ENCODE measurements around the gene NKX2-4.

Gene NKX2-4

DNA sequence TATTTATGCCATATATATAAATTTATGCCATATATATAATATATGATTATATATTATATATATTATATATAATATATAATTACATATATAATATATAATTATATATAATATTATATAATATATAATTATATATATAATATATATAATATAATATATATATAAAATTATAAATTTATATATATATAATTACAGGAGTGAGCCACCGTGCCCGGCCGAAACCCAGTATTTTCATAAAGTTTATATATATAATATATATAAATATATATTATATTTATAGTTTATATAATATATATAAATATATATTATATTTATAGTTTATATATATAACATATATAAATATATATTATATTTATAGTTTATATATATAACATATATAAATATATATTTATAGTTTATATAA lies 31.6 kb downstream of the NKX2-4 start:
- H3K4me3 ChIP-seq (ENCODE audit: low read depth, low read length) = no peak overlapping the region
- TF ChIP-seq, protein P1, sequence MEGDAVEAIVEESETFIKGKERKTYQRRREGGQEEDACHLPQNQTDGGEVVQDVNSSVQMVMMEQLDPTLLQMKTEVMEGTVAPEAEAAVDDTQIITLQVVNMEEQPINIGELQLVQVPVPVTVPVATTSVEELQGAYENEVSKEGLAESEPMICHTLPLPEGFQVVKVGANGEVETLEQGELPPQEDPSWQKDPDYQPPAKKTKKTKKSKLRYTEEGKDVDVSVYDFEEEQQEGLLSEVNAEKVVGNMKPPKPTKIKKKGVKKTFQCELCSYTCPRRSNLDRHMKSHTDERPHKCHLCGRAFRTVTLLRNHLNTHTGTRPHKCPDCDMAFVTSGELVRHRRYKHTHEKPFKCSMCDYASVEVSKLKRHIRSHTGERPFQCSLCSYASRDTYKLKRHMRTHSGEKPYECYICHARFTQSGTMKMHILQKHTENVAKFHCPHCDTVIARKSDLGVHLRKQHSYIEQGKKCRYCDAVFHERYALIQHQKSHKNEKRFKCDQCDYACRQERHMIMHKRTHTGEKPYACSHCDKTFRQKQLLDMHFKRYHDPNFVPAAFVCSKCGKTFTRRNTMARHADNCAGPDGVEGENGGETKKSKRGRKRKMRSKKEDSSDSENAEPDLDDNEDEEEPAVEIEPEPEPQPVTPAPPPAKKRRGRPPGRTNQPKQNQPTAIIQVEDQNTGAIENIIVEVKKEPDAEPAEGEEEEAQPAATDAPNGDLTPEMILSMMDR (IDR thresholded peaks at IDR 0.05; ENCODE audit: insufficient read depth, low read depth, low read length, missing control alignments) = no peak
- no peak for DNase-seq (ENCODE audit: low read depth)

DNA sequence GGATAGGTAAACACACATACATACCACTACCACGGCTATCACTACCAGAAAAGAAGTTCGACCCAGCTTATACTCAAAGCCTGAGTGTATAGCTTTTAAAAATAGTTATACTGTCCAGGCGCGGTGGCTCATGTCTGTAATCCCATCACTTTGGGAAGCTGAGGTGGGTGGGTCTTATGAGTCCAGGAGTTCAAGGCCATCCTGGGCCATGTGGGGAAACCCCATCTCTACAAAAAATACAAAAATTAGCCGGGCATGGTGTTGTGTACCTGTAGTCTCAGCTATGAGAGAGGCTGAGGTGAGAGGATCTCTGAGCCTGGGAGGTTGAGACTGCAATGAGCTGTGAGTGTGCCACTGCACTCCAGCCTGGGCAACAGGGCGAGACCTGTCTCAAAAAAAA lies 32.9 kb downstream of the NKX2-4 start:
- no peak overlapping the region for H3K4me3 ChIP-seq (ENCODE audit: low read depth, low read length)
- TF ChIP-seq, protein P1 (IDR thresholded peaks at IDR 0.05; ENCODE audit: insufficient read depth, low read depth, low read length, missing control alignments) = no peak
- DNase-seq (ENCODE audit: low read depth) = no peak

DNA sequence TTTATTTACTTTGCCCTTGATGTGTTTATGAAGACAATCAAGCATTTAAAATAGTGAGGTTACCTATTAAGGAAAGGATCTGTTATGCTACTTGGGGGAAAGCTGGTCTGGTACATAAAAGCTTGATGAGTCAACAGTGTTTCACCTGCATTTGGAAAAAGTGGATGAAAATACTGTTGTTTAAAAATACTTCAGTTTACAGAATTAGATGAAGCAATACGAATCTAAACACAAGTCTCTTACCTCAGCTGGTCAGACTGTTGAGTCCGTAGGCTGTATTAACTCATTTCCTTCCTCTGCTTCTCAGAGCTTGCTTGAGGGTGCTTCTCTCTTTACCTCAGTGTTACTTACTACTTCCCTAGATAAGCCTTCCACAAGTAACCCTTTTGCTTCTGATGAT lies 36.1 kb downstream of the NKX2-4 start:
- no peak overlapping the region for H3K4me3 ChIP-seq (ENCODE audit: low read depth, low read length)
- TF ChIP-seq, protein P1 (IDR thresholded peaks at IDR 0.05; ENCODE audit: insufficient read depth, low read depth, low read length, missing control alignments) = no peak
- DNase-seq (ENCODE audit: low read depth) = no peak

DNA sequence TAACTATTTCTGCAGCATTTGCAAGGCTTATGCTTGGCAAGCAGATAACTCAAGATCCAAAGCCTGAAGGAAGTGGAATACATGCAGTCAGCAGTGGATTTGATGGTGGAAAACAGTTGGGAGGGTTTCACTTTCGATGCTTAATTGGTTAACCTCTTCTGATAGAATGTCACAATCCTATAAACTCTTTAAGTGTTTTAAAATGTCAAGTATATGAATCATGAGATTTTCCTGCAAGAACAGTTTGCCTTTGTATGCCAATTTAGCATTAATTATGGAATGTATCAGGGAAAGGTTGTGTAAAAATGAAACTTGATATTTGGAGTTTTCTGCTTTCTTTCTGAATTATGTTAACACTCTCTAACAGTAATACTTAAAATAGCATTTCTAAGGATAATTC lies 36.6 kb downstream of the NKX2-4 start:
- TF ChIP-seq, protein P1 (IDR thresholded peaks at IDR 0.05; ENCODE audit: insufficient read depth, low read depth, low read length, missing control alignments) = no peak
- H3K4me3 ChIP-seq (ENCODE audit: low read depth, low read length) = no peak overlapping the region
- no peak for DNase-seq (ENCODE audit: low read depth)

DNA sequence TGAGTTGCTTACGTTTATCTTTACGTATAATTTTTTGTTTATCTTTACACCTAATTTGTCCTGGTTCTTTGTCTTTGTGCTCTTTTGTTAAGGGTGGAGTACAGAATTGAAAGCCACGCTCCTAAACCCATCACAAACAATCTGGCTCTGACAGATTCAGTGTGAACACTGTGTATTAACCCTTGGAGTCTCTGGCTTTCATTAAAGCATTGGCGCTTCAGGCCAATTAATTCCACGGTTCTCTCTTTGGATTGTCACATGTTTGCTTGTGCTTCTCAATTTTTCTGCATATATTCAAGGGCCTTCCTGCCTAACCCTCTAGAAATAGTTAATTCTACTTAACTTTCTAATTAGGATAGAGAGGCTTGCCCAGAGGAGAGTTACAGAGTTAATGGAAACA lies 38.6 kb downstream of the NKX2-4 start:
- no peak overlapping the region for H3K4me3 ChIP-seq (ENCODE audit: low read depth, low read length)
- TF ChIP-seq, protein P1 (IDR thresholded peaks at IDR 0.05; ENCODE audit: insufficient read depth, low read depth, low read length, missing control alignments) = no peak
- DNase-seq (ENCODE audit: low read depth) = no peak

DNA sequence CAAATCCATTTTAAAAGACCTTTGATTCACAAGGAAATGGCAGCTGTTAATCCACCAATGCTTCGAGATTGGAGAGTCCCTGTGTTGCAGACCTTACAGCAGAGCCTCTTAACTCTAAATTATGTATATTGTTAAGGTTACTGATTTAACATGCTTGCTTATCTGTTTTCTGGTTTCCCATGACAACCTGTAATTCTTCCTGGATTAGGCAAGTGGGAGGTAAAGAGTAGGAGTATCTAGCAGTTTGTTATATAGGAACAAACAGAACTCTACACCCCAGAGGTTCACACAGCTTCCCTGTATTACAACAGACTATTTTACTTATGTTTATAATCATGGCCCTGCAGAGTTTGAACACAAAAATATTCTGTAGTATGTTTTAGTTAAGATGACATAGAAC lies 39.5 kb downstream of the NKX2-4 start:
- TF ChIP-seq, protein P1 (IDR thresholded peaks at IDR 0.05; ENCODE audit: insufficient read depth, low read depth, low read length, missing control alignments) = no peak
- H3K4me3 ChIP-seq (ENCODE audit: low read depth, low read length) = no peak overlapping the region
- no peak for DNase-seq (ENCODE audit: low read depth)

DNA sequence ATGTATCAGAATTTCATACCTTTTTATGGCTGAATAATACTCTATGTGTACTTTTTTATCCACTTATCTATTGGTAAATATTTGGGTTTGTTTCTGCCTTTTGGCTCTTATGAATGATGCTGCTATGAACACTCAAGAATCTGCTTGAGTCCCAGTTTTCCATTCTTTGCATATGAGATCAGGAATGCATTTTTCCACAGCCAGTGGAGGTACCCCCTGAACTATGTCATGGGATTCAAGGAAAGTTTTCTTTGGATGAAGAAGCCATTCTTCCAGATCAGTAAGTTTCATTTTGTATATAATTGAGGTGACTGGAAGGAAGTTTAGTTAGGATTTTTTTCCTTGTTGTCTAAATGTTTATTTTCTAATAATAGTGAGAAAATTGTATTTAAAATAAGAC lies 40.9 kb downstream of the NKX2-4 start:
- no peak for DNase-seq (ENCODE audit: low read depth)
- no peak overlapping the region for H3K4me3 ChIP-seq (ENCODE audit: low read depth, low read length)
- TF ChIP-seq, protein P1 (IDR thresholded peaks at IDR 0.05; ENCODE audit: insufficient read depth, low read depth, low read length, missing control alignments) = no peak

Measured in GM12865 (cell line).